DLD1 (cell line): ENCODE measurements around the gene PMEPA1.

Experiments used
- in situ Hi-C: cut with HindIII; loops from 2 replicates; pipeline ENCODE4 v1.10.0; 2017; ENCODE audit warnings: low sequenced_read_pairs

Gene PMEPA1

GRCh38 chr20:57664924-57665588 is 44.8 kb downstream of the PMEPA1 start:
- in situ Hi-C loops, result no loop called here

- in situ Hi-C loops, result no loop called here
These were observed 45.3 kb downstream of the PMEPA1 start for GRCh38 chr20:57664476-57664875.

GRCh38 chr20:57663681-57664451 is 45.9 kb downstream of the PMEPA1 start:
- in situ Hi-C loops, result no loop called here

GRCh38 chr20:57663241-57663640 is 46.6 kb downstream of the PMEPA1 start:
- in situ Hi-C loops, result no loop called here

GRCh38 chr20:57662456-57663240 is 47.2 kb downstream of the PMEPA1 start:
- in situ Hi-C loops, result no loop called here

- in situ Hi-C loops, result no loop called here
These were observed 47.9 kb downstream of the PMEPA1 start for GRCh38 chr20:57661746-57662455.

GRCh38 chr20:57660922-57661745 is 48.7 kb downstream of the PMEPA1 start:
- in situ Hi-C loops, result no loop called here

- in situ Hi-C loops, result no loop called here
These were observed 49.5 kb downstream of the PMEPA1 start for GRCh38 chr20:57660181-57660921.

GRCh38 chr20:57659517-57660180 is 50.2 kb downstream of the PMEPA1 start:
- in situ Hi-C loops, result no loop called here

GRCh38 chr20:57658833-57659516 is 50.8 kb downstream of the PMEPA1 start:
- in situ Hi-C loops, result no loop called here

GRCh38 chr20:57658447-57658832 is 51.4 kb downstream of the PMEPA1 start:
- in situ Hi-C loops, result no loop called here

- in situ Hi-C loops, result no loop called here
These were observed 52.0 kb downstream of the PMEPA1 start for GRCh38 chr20:57657535-57658446.

GRCh38 chr20:57656821-57657534 is 52.8 kb downstream of the PMEPA1 start:
- in situ Hi-C loops, result no loop called here

- in situ Hi-C loops, result no loop called here
These were observed 53.5 kb downstream of the PMEPA1 start for GRCh38 chr20:57656252-57656820.

GRCh38 chr20:57655809-57656155 is 54.0 kb downstream of the PMEPA1 start:
- in situ Hi-C loops, result no loop called here

- in situ Hi-C loops, result no loop called here
These were observed 54.6 kb downstream of the PMEPA1 start for GRCh38 chr20:57654998-57655808.
